H1 (cell line): Measurements from ENCODE around the gene TRIM14. TPM values are rescaled to one million over a fixed set of nuclear protein-coding genes. Genes with fewer than 3 reads are reported as not detected.

Experiments used
- BCL11A ChIP-seq, 2 experiments: IDR thresholded peaks; one replicate each; pipeline ENCODE4 v1.6.1; 2011; ENCODE audit warnings: low read depth in 2 of 2, low read length in 2 of 2, mild to moderate bottlenecking in 2 of 2
- SUZ12 ChIP-seq: fragments of 200-600 bp; sonication (generic); IDR thresholded peaks from 2 replicates; pipeline ENCODE4 v1.6.1; 2012; ENCODE audit warnings: mild to moderate bottlenecking, inconsistent platforms, low read length, moderate library complexity, mixed read lengths
- polyA plus RNA-seq, 7 experiments: library from polyadenylated mRNA; depleted of rRNA in 3 of 7; stranded (reverse) in 5 of 7; unstranded in 2 of 7; fragments of >200 nt in 5 of 7; fragments of 200-250 nt in 2 of 7; gene quantifications; 1 replicate in 5 of 7; 2 replicates in 1 of 7; 4 replicates in 1 of 7; pipeline versions ENCODE4 v1.2.1 to v1.2.3, GENCODE V29; 2011 to 2013; ENCODE audit warnings: missing spikeins in 2 of 7, mixed read lengths in 2 of 7
- total RNA-seq: library from RNA; stranded (reverse); fragmentation: NEBNext Ultra II Directional; extraction: Animal tissue kit (Norgen Biotek cat#: 25700); gene quantifications from 2 replicates; pipeline ENCODE4 v1.2.1, GENCODE V29; 2021
- TF ChIP-seq, protein P1 (sequence below): IDR thresholded peaks from 2 replicates; pipeline ENCODE4 v1.6.1; 2011; ENCODE audit warnings: low read depth, mild to moderate bottlenecking, low read length; ENCODE audit not compliant: insufficient read depth

The TRIM14 gene
- total and polyA plus RNA-seq, 2 of the 8 experiments (the other 6 are each of a cell fraction or from before 2014, with no cell fraction given) = 9.2 to 19.4 TPM

DNA sequence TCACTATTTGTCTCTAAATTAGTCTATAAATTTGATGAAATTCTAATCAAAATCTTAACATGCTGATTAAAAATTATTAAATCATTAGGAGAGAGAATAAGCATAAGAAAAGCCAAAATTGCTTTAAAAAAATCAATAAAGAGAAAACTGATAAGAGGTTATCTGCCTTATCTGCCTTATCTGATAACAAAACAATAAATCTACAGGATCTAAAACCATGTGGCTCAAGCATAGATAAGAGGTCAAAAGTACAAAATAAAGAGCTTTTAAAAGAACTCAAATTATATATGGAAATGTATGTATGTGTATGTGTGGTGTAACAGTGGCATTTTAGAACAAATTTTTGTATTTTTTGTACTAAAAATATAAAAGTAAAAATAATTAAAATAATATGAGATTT, 18.6 kb downstream of the TRIM14 start (continued):
- TF ChIP-seq, protein P1, sequence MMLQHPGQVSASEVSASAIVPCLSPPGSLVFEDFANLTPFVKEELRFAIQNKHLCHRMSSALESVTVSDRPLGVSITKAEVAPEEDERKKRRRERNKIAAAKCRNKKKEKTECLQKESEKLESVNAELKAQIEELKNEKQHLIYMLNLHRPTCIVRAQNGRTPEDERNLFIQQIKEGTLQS = no peak
- no peak for TF ChIP-seq BCL11A (IDR thresholded peaks at IDR 0.05; ENCODE audit: low read depth in 2 of 2, low read length in 2 of 2)
- no peak for TF ChIP-seq SUZ12
